ENCODE results near the gene PCYT1A.

DNA sequence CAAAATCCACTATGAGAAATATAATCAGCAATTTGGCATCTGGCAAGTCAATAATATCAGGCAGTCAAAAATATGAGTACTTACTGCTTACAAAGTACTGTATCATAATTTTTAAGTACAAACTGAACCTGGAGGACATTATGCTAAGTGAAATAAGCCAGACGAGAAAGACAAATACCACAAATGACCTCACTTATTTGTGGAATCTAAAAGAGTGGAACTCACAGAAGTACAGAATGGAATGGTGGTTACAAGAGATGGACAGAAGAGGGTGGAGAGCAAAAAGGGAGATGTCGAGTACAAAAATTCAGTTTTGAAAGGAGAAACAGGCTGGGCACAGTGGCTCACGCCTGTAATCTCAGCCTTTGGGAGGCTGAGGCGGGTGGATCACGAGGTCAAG is 12.4 kb downstream of the PCYT1A start:
- TF ChIP-seq, protein P1, sequence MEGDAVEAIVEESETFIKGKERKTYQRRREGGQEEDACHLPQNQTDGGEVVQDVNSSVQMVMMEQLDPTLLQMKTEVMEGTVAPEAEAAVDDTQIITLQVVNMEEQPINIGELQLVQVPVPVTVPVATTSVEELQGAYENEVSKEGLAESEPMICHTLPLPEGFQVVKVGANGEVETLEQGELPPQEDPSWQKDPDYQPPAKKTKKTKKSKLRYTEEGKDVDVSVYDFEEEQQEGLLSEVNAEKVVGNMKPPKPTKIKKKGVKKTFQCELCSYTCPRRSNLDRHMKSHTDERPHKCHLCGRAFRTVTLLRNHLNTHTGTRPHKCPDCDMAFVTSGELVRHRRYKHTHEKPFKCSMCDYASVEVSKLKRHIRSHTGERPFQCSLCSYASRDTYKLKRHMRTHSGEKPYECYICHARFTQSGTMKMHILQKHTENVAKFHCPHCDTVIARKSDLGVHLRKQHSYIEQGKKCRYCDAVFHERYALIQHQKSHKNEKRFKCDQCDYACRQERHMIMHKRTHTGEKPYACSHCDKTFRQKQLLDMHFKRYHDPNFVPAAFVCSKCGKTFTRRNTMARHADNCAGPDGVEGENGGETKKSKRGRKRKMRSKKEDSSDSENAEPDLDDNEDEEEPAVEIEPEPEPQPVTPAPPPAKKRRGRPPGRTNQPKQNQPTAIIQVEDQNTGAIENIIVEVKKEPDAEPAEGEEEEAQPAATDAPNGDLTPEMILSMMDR (CRISPR knock-in tag; IDR thresholded peaks at IDR 0.05) = no peak
- TF ChIP-seq PHF8 (CRISPR knock-in tag; IDR thresholded peaks at IDR 0.05) (no peak), TFDP1 (CRISPR knock-in tag; IDR thresholded peaks at IDR 0.05; ENCODE audit: borderline replicate concordance) (no peak), CENPT (CRISPR knock-in tag; IDR thresholded peaks at IDR 0.05; ENCODE audit: low read depth) (no peak), ZNF431 (CRISPR knock-in tag; IDR thresholded peaks at IDR 0.05; ENCODE audit: borderline replicate concordance, low read depth) (no peak), ZBTB14 (CRISPR knock-in tag; IDR thresholded peaks at IDR 0.05) (no peak)
